Spleen (tissue), 11 donors: Measurements from ENCODE around the gene ZNF569. TPM values are rescaled to one million over a fixed set of nuclear protein-coding genes. Genes with fewer than 3 reads are reported as not detected.
"Not testable (repeated sequence)": the region's sequence is repeated elsewhere in the genome, so short reads cannot be mapped to it uniquely, and the experiment has no call there.

Experiments used
- DNase-seq: peaks from one replicate; pipeline ENCODE4 v3.0.0-alpha.2; 2020
- H3K27ac ChIP-seq, 8 donors: fragments of 200-600 bp; sonication (generic) in 7 of 8; 1 replicate in 4 of 8; 2 replicates in 4 of 8; pipeline versions ENCODE4 v1.5.0 to v1.8.0; 2016 to 2021; ENCODE audit warnings: inconsistent platforms in 4 of 8, mild to moderate bottlenecking in 4 of 8, moderate library complexity in 1 of 8
- H3K27me3 ChIP-seq, 7 donors: fragments of 200-600 bp; sonication (generic) in 6 of 7; replicated peaks in 1 of 7; 1 replicate in 4 of 7; 2 replicates in 3 of 7; pipeline versions ENCODE4 v1.5.0 to v1.8.0; 2016 to 2021; ENCODE audit warnings: inconsistent platforms in 3 of 7, mild to moderate bottlenecking in 1 of 7
- H3K36me3 ChIP-seq, 6 donors: fragments of 200-600 bp; sonication (generic) in 5 of 6; 1 replicate in 4 of 6; 2 replicates in 2 of 6; pipeline versions ENCODE4 v1.5.0 to v1.8.0; 2016 to 2021; ENCODE audit warnings: inconsistent platforms in 2 of 6
- H3K4me1 ChIP-seq, 6 donors: fragments of 200-600 bp; sonication (generic) in 5 of 6; 1 replicate in 3 of 6; 2 replicates in 3 of 6; pipeline versions ENCODE4 v1.5.0 to v1.8.0; 2016 to 2021; ENCODE audit warnings: inconsistent platforms in 3 of 6
- H3K4me3 ChIP-seq, 8 donors: fragments of 200-600 bp; sonication (generic) in 7 of 8; 1 replicate in 4 of 8; 2 replicates in 4 of 8; pipeline versions ENCODE4 v1.5.0 to v1.8.0; 2016 to 2021; ENCODE audit warnings: inconsistent platforms in 4 of 8, mild to moderate bottlenecking in 4 of 8, moderate library complexity in 2 of 8
- H3K9me3 ChIP-seq, 8 donors: fragments of 200-600 bp; sonication (generic) in 7 of 8; 1 replicate in 4 of 8; 2 replicates in 4 of 8; pipeline versions ENCODE4 v1.5.0 to v1.8.0; 2016 to 2021; ENCODE audit warnings: inconsistent platforms in 4 of 8
- CTCF ChIP-seq, 11 experiments: fragments of 200-600 bp in 7 of 11; fragments of 450-650 bp in 4 of 11; sonication (generic) in 4 of 11; IDR thresholded peaks in 8 of 11; conservative IDR thresholded peaks in 3 of 11; 1 replicate in 7 of 11; 2 replicates in 4 of 11; pipeline versions ENCODE4 v1.4.0 to v1.8.0; 2016 to 2021; ENCODE audit warnings: antibody characterized with exemption in 11 of 11, inconsistent platforms in 4 of 11, mild to moderate bottlenecking in 1 of 11
- POLR2A ChIP-seq, 3 donors: fragments of 450-650 bp; IDR thresholded peaks; one replicate each; pipeline ENCODE4 v1.5.1; 2017; ENCODE audit warnings: antibody characterized with exemption in 3 of 3, mild to moderate bottlenecking in 1 of 3
- POLR2AphosphoS5 ChIP-seq, 3 donors: sonication (generic); formaldehyde crosslinking; IDR thresholded peaks; one replicate each; pipeline ENCODE4 v1.5.1; 2017; ENCODE audit warnings: antibody characterized with exemption in 3 of 3
- WGBS, 5 donors: extraction: QIAGEN DNeasy Blood & Tissue Kit in 3 of 5; methylation state at CpG; one replicate each; pipeline versions ENCODE4 v1.1.5 to v1.1.7; 2013 to 2018; 5-methylcytosine and 5-hydroxymethylcytosine counted together
- intact Hi-C: fragments of 100-400 bp; cut with DNase I; formaldehyde crosslinking; loops from one replicate; pipeline ENCODE4 v1.15.0; 2023; ENCODE audit warnings: low total_unique reads
- polyA plus RNA-seq, 3 donors: library from polyadenylated mRNA; stranded (reverse); fragments of 200-250 nt; gene quantifications; one replicate each; pipeline ENCODE4 v1.2.1, GENCODE V29; 2013
- total RNA-seq, 7 donors: library from RNA; depleted of rRNA in 3 of 7; stranded (reverse); fragments of >200 nt in 3 of 7; fragmentation: NEBNext Ultra II Directional in 4 of 7; extraction: Animal tissue kit (Norgen Biotek cat#: 25700) in 4 of 7; gene quantifications; one replicate each; pipeline versions ENCODE4 v1.1.0 to v1.2.1, GENCODE V29; 2016 to 2021
- donor health status: healthy with polysubstance abuse.
- donor health status: DM: no; HTN: no; CAD: no; lungs with moderate emphysema.
- donor health status: DM: no; HTN: no; CAD: no.
- donor health status: Bipolar disorder and iron deficiency.
- donor health status: healthy.
- donor health status: DM: no; HTN: no; CAD: no.
- donor health status: DM: yes; HTN: yes; CAD: no.

The ZNF569 gene
- total and polyA plus RNA-seq, 10 donors, result 2.7 to 7.8 (median 6.3) TPM

DNA sequence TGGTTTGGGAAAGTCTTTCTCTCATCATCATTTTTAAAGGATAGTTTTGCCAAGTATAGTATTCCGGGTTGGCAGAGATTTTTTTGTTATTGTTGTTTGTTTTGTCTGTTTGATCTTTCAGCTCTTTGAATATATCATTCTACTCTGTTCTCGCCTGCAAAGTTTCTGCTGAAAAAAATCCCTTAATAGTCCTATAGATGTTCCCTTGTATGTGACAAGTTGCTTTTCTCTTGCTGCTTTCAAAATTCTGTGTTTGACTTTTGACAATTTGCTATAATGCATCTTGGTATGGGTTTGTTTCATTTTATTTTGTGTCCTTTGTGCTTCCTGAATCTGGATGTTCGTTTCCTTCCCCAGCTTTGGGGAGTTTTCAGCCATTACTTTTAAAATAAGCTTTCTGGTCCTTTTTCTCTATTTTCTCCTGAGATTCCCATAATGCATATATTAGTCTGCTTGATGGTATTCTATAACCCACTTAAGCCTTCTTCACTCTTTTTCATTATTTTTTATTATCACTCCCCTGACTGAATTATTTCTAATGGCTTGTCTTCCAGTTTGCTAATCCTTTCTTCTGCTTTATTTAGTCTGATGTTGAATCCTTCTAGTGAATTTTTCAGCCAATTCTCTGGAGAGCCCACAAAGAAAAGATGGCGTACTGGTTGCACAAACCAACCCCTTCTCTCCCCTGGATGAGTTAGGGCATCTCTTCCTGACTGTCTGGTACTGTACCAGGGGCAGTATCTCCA is 14.6 kb downstream of the ZNF569 start:
- Histone ChIP-seq H3K27me3 (no peaks in the 10 kb centered on the region), H3K9me3 (peaks cover 69 to 100% (median 100%) of the 10 kb centered on the region in 8 donors), H3K4me3 (no peak overlapping the region), H3K4me1 (no peaks in the 10 kb centered on the region), H3K36me3 (peaks cover 5 to 48% (median 36%) of the 10 kb centered on the region in 6 donors), H3K27ac (no peak overlapping the region)
- TF ChIP-seq POLR2AphosphoS5 (IDR thresholded peaks at IDR 0.05), result no peak
- no peak for TF ChIP-seq CTCF (IDR thresholded peaks at IDR 0.05 in 8 of 11, conservative IDR thresholded peaks at IDR 0.05 in 3 of 11)
- TF ChIP-seq POLR2A (IDR thresholded peaks at IDR 0.05), result no peak
- 92 to 99% (median 95%) methylated on average over 4 of the region's 4 CpGs for WGBS, 5 donors
- DNase-seq, result no peak
- intact Hi-C loops, result no loop called here

DNA sequence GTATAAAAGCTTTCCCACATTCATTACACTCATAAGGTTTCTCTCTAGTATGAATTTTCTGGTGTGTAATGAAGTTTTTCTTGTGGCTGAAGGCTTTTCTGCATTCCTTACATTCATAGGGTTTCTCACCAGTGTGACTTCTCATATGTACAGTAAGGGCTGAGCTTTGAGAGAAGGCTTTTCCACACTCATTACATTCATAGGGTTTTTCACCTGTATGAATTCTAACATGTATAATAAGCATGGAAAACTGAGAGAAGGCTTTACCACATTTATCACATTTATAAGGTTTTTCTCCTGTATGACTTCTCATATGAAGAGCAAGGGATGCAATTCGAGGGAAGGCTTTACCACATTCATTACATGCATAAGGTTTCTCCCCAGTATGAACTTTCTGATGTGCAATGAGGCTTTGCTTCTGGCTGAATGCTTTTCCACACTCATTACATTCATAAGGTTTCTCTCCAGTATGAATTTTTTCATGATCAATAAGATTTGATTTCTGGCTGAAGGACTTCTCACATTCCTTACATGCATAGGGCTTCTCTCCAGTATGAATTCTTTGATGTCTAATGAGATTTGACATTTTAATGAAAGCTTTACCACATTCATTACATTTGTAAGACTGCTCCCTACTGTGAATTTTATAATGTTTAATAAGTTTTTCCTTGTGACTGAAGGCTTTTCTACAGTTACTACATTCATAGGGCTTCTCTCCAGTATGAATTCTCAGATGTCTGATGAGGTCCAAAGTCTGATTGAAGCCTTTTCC is 53.7 kb downstream of the ZNF569 start:
- no peak for DNase-seq
- Histone ChIP-seq H3K36me3 (peaks cover 5 to 64% (median 48%) of the 10 kb centered on the region in 6 donors), H3K27ac (no peak overlapping the region), H3K27me3 (no peaks in the 10 kb centered on the region), H3K4me3 (no peak overlapping the region), H3K4me1 (no peaks in the 10 kb centered on the region), H3K9me3 (peaks cover 72 to 100% (median 100%) of the 10 kb centered on the region in 8 donors)
- WGBS, 5 donors, result 87 to 96% (median 96%) methylated on average over 1 of the region's 1 CpG
- intact Hi-C loops, result no loop called here
- no peak for TF ChIP-seq POLR2A (IDR thresholded peaks at IDR 0.05)
- no peak for TF ChIP-seq CTCF (IDR thresholded peaks at IDR 0.05 in 8 of 11, conservative IDR thresholded peaks at IDR 0.05 in 3 of 11)
- no peak for TF ChIP-seq POLR2AphosphoS5 (IDR thresholded peaks at IDR 0.05)

- intact Hi-C loops, result no loop called here
- 88 to 99% (median 95%) methylated on average over 2 of the region's 2 CpGs for WGBS, 5 donors
- H3K9me3 ChIP-seq, result peaks cover 75 to 100% (median 100%) of the 10 kb centered on the region in 8 donors
Observed at GRCh38 chr19:37412700-37413099, 54.5 kb downstream of the ZNF569 start.

DNA sequence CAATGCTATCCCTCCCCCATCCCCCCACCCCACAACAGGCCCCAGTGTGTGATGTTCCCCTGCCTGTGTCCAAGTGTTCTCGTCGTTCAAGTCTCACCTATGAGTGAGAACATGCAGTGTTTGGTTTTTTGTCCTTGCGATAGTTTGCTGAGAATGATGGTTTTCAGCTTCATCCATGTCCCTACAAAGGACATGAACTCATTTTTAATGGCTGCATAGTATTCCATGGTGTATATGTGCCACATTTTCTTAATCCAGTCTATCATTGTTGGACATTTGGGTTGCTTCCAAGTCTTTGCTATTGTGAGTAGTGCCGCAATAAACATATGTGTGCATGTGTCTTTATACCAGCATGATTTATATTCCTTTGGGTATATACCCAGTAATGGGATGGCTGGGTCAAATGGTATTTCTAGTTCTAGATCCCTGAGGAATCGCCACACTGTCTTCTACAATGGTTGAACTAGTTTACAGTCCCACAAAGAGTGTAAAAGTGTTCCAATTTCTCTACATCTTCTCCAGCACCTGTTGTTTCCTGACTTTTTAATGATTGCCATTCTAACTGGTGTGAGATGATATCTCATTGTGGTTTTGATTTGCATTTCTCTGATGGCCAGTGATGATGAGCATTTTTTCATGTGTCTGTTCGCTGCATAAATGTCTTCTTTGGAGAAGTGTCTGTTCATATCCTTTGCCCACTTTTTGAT is 61.0 kb downstream of the ZNF569 start:
- intact Hi-C loops, H3K27ac ChIP-seq, H3K27me3 ChIP-seq, H3K36me3 ChIP-seq, H3K4me3 ChIP-seq, H3K4me1 ChIP-seq, DNase-seq: not testable (repeated sequence)
- peaks cover 27 to 100% (median 99%) of the 10 kb centered on the region in 8 donors for H3K9me3 ChIP-seq
- WGBS, 5 donors, result 84 to 88% (median 86%) methylated on average over 6 of the region's 6 CpGs

More at GRCh38 chr19:37412700-37413099, 54.5 kb downstream of the ZNF569 start:
- H3K4me3 ChIP-seq, result no peak overlapping the region
- peaks cover 3 to 56% (median 44%) of the 10 kb centered on the region in 6 donors for H3K36me3 ChIP-seq
- H3K27me3 ChIP-seq, result no peaks in the 10 kb centered on the region
- no peak for DNase-seq
- TF ChIP-seq POLR2AphosphoS5 (IDR thresholded peaks at IDR 0.05), result no peak
- no peak for TF ChIP-seq POLR2A (IDR thresholded peaks at IDR 0.05)
- no peak for TF ChIP-seq CTCF (IDR thresholded peaks at IDR 0.05 in 8 of 11, conservative IDR thresholded peaks at IDR 0.05 in 3 of 11)
- H3K4me1 ChIP-seq, result no peaks in the 10 kb centered on the region
- no peak overlapping the region for H3K27ac ChIP-seq
